GM21529 (cell line): ENCODE data around the gene CHST13.

Source experiments
- ATAC-seq: cut with Tn5 transposase; IDR thresholded peaks from one replicate; pipeline ENCODE4 v1.9.1; 2021; ENCODE audit not compliant: unreplicated experiment

The CHST13 gene

GRCh38 chr3:126508564-126508964 lies 15.4 kb upstream of the CHST13 start:
- ATAC-seq = no peak

- ATAC-seq = no peak
Observed at GRCh38 chr3:126509597-126510307, 14.2 kb upstream of the CHST13 start.

DNA sequence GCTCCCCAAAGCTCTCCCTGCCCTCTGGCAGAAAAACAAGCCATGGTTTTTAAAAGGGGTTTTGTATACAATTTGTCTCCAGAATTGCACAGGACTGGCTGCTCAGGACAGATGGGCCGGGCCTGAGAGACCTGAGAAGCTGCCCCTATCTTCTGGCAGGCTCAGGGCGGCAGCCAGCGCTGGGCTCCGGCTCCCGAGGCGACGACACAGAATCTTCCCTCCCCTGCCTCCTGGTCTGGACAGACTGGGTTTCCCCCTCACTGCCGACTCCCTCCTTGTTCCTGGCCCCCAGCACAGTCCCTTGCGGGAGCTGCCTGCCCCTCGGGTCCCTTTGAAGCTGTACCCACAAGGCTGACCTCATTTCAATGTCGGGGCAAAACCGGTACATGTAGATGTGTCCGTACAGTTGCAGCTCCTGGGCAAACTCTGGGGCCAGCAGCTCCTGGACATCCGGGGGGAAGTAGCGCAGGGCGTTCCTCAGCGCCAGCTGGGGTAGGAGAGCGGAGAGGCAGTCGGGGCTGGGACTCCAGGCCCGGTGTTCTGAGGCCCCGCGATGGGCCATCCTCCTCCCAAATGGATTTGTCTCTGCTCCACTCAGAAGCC lies 13.5 kb upstream of the CHST13 start:
- ATAC-seq = no peak

DNA sequence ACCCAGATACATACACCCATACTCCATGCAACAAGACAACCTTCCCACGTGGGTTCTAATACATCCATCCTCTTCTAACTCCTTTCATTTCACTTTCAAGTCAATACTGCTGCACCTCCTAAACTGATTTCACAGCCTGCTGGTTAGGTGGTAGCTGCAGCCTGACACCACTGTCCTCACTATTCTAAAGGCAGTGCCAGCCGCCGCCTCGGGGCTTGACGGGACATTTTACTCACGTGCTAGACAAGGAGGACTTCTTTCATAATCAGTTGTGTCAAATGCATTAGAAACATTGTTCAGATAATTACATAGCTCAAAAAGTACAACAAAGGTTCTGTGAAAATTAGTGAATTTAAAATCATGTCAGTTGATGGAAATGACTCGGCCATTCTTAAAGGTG lies 12.7 kb upstream of the CHST13 start:
- no peak for ATAC-seq

GRCh38 chr3:126512026-126512425 lies 11.9 kb upstream of the CHST13 start:
- no peak for ATAC-seq

DNA sequence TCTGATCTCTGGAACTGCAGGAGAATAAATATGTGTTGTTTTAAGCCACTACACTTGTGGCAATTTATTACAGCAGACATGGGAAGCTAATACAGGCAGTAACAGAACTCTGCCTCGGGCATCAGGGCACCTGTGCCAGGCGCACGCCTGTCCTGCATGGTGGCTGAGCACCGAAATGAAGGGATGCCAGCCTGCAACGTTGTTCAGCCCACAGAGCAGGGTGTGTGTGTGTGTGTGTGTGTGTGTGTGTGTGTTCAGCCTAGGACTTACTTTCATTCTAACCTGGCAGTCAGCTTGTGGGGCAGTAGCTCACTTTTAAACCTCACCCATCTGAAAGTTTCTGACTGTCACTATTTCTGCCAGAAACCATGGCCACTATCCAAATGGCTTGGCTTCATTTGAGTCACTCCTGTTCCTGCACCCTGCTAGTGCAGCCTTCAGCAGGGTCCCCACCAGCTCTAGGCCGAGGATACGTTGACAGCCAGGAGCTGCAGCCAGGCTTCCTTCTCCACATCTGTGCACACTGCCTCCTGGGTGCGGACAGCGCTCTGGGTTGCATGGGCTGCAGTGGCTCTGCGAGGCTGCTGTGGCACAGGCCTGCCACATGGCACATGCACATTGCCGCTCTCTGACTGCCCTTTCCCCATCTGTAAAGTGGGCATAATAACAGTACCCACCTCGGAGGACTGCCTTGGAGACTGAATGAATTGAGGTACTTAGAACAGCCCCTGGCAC lies 10.9 kb upstream of the CHST13 start:
- ATAC-seq = no peak

DNA sequence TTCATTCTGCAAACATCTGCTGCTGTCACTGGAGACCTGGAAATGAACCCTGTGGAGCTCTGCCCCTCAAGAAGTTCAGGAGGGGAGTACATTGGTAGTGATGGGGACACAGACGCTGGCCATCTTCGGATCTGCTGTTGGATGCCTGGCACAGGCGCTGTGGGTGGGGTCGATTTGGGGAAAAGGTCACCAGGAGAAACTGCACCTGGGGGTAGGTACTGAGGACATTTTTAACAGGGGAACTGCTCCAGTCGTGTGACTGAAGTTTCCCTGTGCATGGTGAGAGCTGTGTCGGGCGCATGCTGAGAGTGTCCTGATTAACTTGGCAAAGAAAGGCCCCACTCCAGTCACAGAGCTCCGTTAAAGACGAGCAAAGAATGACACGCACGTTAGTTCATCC lies 9.8 kb upstream of the CHST13 start:
- no peak for ATAC-seq

DNA sequence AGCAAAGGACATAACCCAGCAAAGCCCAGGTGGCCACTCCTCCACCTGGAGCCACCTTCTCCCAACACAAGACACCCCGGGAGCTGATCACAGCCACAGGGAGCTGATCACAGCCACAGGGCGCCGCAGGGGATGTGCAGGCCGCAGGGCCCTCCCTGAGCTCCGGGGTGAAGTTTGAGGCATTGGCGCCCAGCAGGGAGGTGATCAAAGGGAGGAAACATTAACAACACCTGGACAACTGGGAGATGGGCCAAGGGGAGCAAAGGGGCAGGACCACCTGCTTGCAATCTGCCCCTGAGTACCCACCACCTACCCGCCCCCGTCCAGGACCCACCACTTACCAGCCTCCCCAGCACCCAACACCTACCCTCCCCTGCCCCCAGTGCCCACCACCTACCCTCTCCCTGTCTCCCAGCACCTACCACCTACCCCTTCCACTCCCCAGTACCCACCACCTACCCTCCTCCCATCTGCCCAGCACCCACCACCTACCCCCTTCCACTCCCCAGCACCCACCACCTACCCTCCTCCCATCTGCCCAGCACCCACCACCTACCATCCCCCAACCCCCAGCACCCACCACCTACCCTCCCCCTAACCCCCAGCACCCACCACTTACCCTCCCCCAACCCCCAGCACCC lies 8.8 kb upstream of the CHST13 start:
- no peak for ATAC-seq

DNA sequence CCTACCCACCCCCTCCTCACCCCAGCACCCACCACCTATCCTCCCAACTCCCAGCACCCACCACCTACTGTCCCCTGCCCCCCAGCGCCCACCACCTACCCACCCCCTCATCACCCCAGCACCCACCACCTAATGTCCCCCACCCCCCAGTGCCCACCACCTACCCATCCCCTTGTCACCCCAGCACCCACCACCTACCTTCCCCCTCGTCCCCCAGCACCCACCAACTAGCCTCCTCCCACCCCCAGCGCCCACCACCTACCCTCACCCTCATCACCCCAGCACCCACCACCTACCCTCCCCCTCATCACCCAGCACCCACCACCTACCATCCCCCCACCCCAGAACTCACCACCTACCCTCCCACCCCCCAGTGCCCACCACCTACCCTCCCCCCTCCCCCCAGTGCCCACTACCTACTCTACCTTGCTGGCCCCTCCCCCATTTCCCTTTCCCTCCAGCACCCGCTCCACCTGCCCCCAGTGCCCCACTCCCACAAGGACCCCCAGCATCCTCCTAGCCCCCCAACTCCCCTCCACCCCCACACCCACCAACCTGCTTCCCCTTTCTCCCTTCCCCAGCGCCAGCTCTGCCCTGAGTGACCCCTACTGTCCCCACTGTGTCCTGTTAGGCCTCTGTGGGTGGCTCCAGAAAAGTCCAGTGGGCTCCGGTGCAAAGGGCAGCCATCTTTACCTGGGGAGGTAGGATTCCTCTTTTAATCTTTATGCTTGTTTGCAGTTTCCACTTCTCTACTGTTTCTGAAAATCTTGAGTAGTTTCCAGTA lies 7.6 kb upstream of the CHST13 start:
- no peak for ATAC-seq

GRCh38 chr3:126516936-126517290 lies 7.0 kb upstream of the CHST13 start:
- ATAC-seq = no peak

DNA sequence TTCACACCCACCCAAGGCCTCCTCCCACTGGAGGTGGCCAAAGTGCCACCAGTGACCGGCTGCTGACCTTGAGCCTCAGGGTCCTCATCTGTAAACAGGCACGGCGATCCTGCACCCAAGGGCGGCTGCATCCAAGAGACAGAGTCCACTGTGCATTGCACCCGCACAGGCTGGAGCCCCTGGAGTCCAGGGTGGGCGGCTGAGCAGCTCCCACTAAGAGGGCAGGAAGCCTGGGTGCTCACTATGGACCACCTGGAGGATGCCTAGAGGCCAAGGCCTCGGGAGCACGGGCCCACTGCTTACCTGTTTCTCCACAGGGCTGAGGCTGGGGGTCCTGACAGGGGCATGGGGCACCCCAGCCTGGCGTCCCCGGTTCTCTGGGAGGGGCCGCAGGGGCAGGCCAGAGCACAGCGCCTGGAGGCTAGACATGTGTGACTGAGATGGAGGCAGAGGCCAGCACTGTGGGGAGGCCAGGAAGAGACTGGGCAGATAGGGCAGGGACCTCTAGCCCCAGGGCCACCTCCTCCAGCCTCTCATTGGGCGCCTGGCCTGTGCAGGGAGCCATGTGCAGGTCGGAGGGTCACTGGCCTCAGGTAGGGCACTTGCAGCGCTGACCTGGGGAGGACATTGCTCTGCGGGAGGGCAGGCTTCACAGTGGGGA lies 6.5 kb upstream of the CHST13 start, which contains the start of gene UROC1:
Gene UROC1, minus strand, starts transcription at position 483 of the 661 bp plus-strand sequence. Its CDS starts 54 bp downstream, at position 429.
- ATAC-seq = no peak

GRCh38 chr3:126517986-126518778 lies 5.8 kb upstream of the CHST13 start:
- no peak for ATAC-seq

DNA sequence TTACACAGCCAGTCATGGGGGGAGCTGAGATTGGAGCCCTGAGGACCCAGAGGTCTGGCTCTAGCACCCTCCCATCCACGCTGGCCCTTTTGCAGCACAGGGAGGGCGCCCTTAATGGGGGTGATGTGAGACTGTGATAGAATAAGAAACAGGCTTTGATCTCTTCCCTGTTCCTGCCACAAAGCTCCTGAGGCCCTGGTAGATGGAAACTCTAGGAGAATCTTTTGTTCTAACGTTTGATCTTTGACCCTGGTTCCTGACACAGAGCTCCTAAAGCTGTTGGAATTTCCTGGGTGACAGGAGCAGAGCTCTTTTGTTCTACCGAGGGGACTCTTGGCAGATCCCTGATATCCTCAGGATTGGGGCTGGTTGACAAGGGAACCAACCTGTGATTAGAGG lies 5.2 kb upstream of the CHST13 start:
- no peak for ATAC-seq

DNA sequence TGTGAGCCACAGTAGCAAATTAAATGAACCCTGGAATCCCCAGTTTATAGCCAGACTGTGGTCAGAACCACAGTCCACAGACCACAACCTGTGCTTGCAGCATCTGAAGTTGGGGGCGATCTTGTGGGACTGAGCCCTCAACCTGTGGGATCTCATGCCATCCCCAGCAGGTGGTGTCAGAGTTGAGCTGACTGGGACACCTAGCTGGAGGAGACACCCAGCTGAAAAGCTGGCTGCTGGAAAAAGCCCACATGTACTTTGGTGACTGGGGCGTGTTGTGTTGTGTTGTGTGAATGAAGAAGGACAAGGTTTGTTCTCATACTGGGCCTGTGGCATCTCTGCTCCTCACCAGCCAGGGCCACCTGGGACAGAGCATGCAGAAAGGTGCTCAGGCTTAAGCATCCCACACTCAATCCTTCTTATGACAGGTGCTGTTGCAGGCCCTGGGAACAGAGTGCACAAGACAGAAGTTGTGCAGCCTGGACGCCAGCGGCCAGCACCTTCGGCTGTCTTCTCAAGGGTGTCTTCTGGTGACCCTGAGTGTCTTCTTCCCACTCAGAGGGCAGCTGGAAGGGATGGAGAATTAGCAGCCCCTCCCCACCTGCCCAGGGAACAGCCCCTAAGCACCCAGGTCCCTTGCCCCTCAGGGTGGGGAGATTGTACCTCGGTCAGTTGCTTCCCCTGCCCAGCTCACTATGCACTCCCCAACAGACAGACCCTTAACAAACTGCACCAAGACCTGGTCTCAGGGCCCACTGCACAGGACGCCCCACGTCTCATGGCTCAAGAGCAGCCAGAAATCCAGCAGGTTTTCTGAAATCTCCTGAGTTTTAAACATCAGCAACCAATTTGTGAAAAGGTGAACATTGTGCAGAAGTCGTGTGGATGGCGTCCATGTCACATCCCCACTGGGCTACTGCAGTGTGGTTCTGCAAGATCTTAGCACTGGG lies 4.2 kb upstream of the CHST13 start:
- no peak for ATAC-seq

- no peak for ATAC-seq
Observed at GRCh38 chr3:126521122-126521891, 2.6 kb upstream of the CHST13 start.

DNA sequence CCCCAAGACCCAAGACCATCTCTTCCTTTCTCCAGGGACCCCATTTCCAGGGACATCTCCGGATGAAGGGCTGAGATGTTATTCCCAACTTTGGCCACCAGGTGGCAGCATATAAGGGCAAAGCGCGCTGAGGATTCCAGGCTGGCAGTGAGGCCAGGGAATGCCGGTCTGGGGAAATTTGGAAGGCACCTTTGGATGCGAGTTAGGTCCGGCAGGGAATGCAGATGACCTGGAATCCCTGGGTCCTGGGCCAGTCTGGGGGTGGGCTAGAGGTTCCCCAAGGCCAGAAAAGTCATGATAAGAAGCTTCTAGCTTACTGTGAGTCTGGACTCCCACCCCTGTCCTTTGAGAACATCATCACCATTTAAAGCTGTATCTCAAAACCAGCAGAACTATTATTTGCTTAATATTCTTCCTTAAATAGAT lies 1.6 kb upstream of the CHST13 start:
- no peak for ATAC-seq

GRCh38 chr3:126524429-126524988 lies 554 bp downstream of the CHST13 start:
- ATAC-seq = no peak
